GM12891 (cell line): ENCODE measurements around the gene CRPPA.
"Not testable (repeated sequence)": the region's sequence is repeated elsewhere in the genome, so short reads cannot be mapped to it uniquely, and the experiment has no call there.

Experiments
- DNase-seq: peaks from one replicate; pipeline ENCODE4 v3.0.0; 2011; ENCODE audit warnings: low spot score; ENCODE audit not compliant: insufficient read length
- FAIRE-seq: peaks from 2 replicates; lab custom pipeline; 2011; peaks lifted over from hg19 to GRCh38; lab: Jason Lieb, UNC
- PAX5 ChIP-seq: IDR thresholded peaks from 2 replicates; pipeline ENCODE4 v1.6.1; 2011; ENCODE audit warnings: low read length, moderate library complexity, mild to moderate bottlenecking; ENCODE audit not compliant: insufficient read depth, severe bottlenecking
- POLR2A ChIP-seq: IDR thresholded peaks from 2 replicates; pipeline ENCODE4 v1.6.1; 2011; ENCODE audit warnings: low read depth, low read length, control low read depth
- POLR2AphosphoS5 ChIP-seq: IDR thresholded peaks from 2 replicates; pipeline ENCODE4 v1.6.1; 2011; ENCODE audit warnings: low read depth, low read length, control low read depth
- POU2F2 ChIP-seq: IDR thresholded peaks from 2 replicates; pipeline ENCODE4 v1.6.1; 2011; ENCODE audit warnings: low read depth, mild to moderate bottlenecking, control low read depth, low read length, moderate library complexity
- SPI1 ChIP-seq: IDR thresholded peaks from 2 replicates; pipeline ENCODE4 v1.6.1; 2011; ENCODE audit warnings: low read depth, low read length, control low read depth
- TAF1 ChIP-seq: IDR thresholded peaks from 2 replicates; pipeline ENCODE4 v1.6.1; 2011; ENCODE audit warnings: low read depth, low read length, control low read depth

The CRPPA gene

GRCh38 chr7:16446508-16446907 lies 25.2 kb upstream of the CRPPA start:
- no peak for FAIRE-seq
- DNase-seq, result no peak
- TF ChIP-seq POU2F2, result no peak
- TF ChIP-seq PAX5, result no peak
- no peak for TF ChIP-seq POLR2A
- no peak for TF ChIP-seq TAF1
- no peak for TF ChIP-seq POLR2AphosphoS5
- TF ChIP-seq SPI1, result no peak

- not testable (repeated sequence) for FAIRE-seq, DNase-seq
Measured at GRCh38 chr7:16443871-16444270, 22.5 kb upstream of the CRPPA start.

- FAIRE-seq, result no peak
- no peak for TF ChIP-seq SPI1
- no peak for TF ChIP-seq TAF1
- TF ChIP-seq POU2F2, result no peak
- no peak for TF ChIP-seq POLR2AphosphoS5
- no peak for TF ChIP-seq POLR2A
Measured at GRCh38 chr7:16438988-16439387, 17.6 kb upstream of the CRPPA start.

GRCh38 chr7:16436306-16436705 lies 15.0 kb upstream of the CRPPA start:
- TF ChIP-seq POLR2A (no peak), PAX5 (no peak)
- no peak for DNase-seq
- FAIRE-seq, result no peak

More at GRCh38 chr7:16438988-16439387, 17.6 kb upstream of the CRPPA start:
- no peak for DNase-seq

GRCh38 chr7:16433568-16434122 lies 12.3 kb upstream of the CRPPA start:
- FAIRE-seq, result no peak
- no peak for DNase-seq
- TF ChIP-seq POLR2AphosphoS5, result no peak
- no peak for TF ChIP-seq POLR2A
- TF ChIP-seq TAF1, result no peak
- TF ChIP-seq SPI1, result no peak
- TF ChIP-seq PAX5, result no peak
- no peak for TF ChIP-seq POU2F2

- DNase-seq (no peak), FAIRE-seq (no peak)
- TF ChIP-seq POU2F2 (no peak), SPI1 (no peak), POLR2A (no peak), POLR2AphosphoS5 (no peak)
Measured at GRCh38 chr7:16432425-16432731, 11.0 kb upstream of the CRPPA start.

- TF ChIP-seq POLR2AphosphoS5, result no peak
- TF ChIP-seq PAX5, result no peak
- no peak for TF ChIP-seq TAF1
- no peak for TF ChIP-seq POLR2A
- no peak for TF ChIP-seq POU2F2
- TF ChIP-seq SPI1, result no peak
- DNase-seq (no peak), FAIRE-seq (no peak)
Measured at GRCh38 chr7:16431646-16432424, 10.5 kb upstream of the CRPPA start.

- no peak for TF ChIP-seq TAF1
- no peak for TF ChIP-seq POLR2AphosphoS5
- TF ChIP-seq POLR2A, result no peak
- TF ChIP-seq SPI1, result no peak
- TF ChIP-seq PAX5, result no peak
- no peak for TF ChIP-seq POU2F2
- FAIRE-seq, result no peak
- DNase-seq, result no peak
Measured at GRCh38 chr7:16430133-16430532, 8.8 kb upstream of the CRPPA start.

GRCh38 chr7:16428672-16429071 lies 7.3 kb upstream of the CRPPA start:
- DNase-seq (no peak), FAIRE-seq (no peak)

GRCh38 chr7:16428182-16428581 lies 6.8 kb upstream of the CRPPA start:
- DNase-seq (no peak), FAIRE-seq (no peak)
- TF ChIP-seq SPI1 (no peak), POLR2AphosphoS5 (no peak), POLR2A (no peak), PAX5 (no peak), TAF1 (no peak), POU2F2 (no peak)

More at GRCh38 chr7:16428672-16429071, 7.3 kb upstream of the CRPPA start:
- TF ChIP-seq POU2F2, result no peak
- TF ChIP-seq SPI1, result no peak
- no peak for TF ChIP-seq TAF1
- TF ChIP-seq POLR2AphosphoS5, result no peak
- TF ChIP-seq PAX5, result no peak
- TF ChIP-seq POLR2A, result no peak
